Stimulated activated CD4-positive, alpha-beta T cell treated with anti-CD3 and anti-CD28 coated beads, Interleukin-1b, Interleukin-23, amount 100 ng/mL, for 24 hours (primary cell): ENCODE results near the gene ZNF565.
A peak's percentile ranks its signal among the peaks of the same experiment; 100 is the strongest.
"Not testable (repeated sequence)": the region's sequence is repeated elsewhere in the genome, so short reads cannot be mapped to it uniquely, and the experiment has no call there.

ENCODE experiments used
- DNase-seq, 4 experiments: peaks; one replicate each; pipeline ENCODE4 v3.0.0-alpha.2; 2020; ENCODE audit warnings: low read depth in 4 of 4, low spot score in 1 of 4

ZNF565 gene

GRCh38 chr19:36214386-36215275 is at the start of gene ZNF565, which contains the start of gene ZNF146:
TSS of gene ZNF565 (minus strand) at chr19:36214665. CDS start at chr19:36201985, 12,680 bp downstream.
TSS of gene ZNF146 (plus strand) at chr19:36215106. CDS start at chr19:36236441, 21,335 bp downstream.
- DNase-seq = peak; percentile 83 to 97 (median 94)

- no peak for DNase-seq
These were observed 44.7 kb upstream of the ZNF565 start for GRCh38 chr19:36259211-36259610.

- DNase-seq = no peak
These were observed 43.8 kb upstream of the ZNF565 start for GRCh38 chr19:36258028-36258875.

- DNase-seq = no peak
These were observed 43.0 kb upstream of the ZNF565 start for GRCh38 chr19:36257520-36257876.

- DNase-seq = no peak
These were observed 42.5 kb upstream of the ZNF565 start for GRCh38 chr19:36256853-36257519.

- DNase-seq = no peak
These were observed 41.6 kb upstream of the ZNF565 start for GRCh38 chr19:36256064-36256463.

- DNase-seq = no peak
These were observed 40.9 kb upstream of the ZNF565 start for GRCh38 chr19:36255316-36255715.

- DNase-seq = no peak
These were observed 40.4 kb upstream of the ZNF565 start for GRCh38 chr19:36254848-36255247.

GRCh38 chr19:36252047-36252446 is 37.6 kb upstream of the ZNF565 start:
- no peak for DNase-seq

- no peak for DNase-seq
These were observed 31.6 kb upstream of the ZNF565 start for GRCh38 chr19:36246006-36246481.

- no peak for DNase-seq
These were observed 30.9 kb upstream of the ZNF565 start for GRCh38 chr19:36245210-36246005.

GRCh38 chr19:36244066-36244465 is 29.6 kb upstream of the ZNF565 start:
- no peak for DNase-seq

- no peak for DNase-seq
These were observed 22.5 kb upstream of the ZNF565 start for GRCh38 chr19:36236946-36237310.

GRCh38 chr19:36236304-36236945 is 22.0 kb upstream of the ZNF565 start:
- no peak for DNase-seq

- not testable (repeated sequence) for DNase-seq
These were observed 19.2 kb upstream of the ZNF565 start for GRCh38 chr19:36233626-36234025.

GRCh38 chr19:36225219-36225892 is 10.9 kb upstream of the ZNF565 start:
- no peak for DNase-seq

- DNase-seq = no peak
These were observed 8.0 kb upstream of the ZNF565 start for GRCh38 chr19:36222503-36222902.

- DNase-seq = no peak
These were observed 7.0 kb upstream of the ZNF565 start for GRCh38 chr19:36221474-36221873.
